Pulmonary artery endothelial cell (primary cell): ENCODE measurements around the gene CASZ1. TPM values are rescaled to one million over a fixed set of nuclear protein-coding genes. Genes with fewer than 3 reads are reported as not detected.

Experiments used
- DNase-seq: peaks from one replicate; pipeline ENCODE4 v3.0.0-alpha.2; 2011; ENCODE audit warnings: low read depth, low spot score
- total RNA-seq: library from RNA; depleted of rRNA; stranded (reverse); fragments of >200 nt; gene quantifications from 2 replicates; pipeline ENCODE4 v1.2.3, GENCODE V29; 2014

The CASZ1 gene
- total RNA-seq, 1 donor from 2014 or later = 0.99 TPM

DNA sequence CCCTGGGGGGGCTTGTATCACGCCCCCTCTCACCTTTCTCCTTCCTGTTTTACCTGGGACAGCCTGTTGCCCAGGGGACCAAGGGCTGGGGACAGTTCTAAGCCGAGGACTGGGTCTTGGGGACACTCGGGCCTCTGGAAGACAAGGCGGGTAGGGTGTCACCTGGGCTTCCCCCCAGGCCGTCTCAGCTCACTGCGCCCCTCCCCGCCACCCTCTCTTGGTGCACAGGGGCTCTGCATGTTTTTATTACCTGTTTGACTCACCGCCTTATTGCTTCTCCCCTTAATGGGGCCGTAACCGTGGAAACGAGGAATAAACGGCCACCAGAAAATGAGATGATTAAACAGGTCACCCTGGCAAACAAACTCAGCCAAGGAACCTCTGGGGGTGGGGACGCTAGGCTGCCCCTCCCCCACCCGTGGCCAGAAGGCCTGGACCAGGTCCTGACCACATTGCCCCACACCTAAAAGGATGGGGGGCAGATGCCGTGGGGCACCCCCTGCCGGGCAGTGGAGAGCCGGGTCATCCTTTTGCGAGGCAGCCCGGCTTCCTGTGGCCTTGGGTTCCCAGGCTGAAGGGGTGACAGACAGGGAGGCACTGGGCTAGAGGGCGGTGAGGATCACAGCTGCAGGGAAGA lies 109.9 kb downstream of the CASZ1 start:
- DNase-seq = no peak

GRCh38 chr1:10685808-10686403 lies 110.5 kb downstream of the CASZ1 start:
- DNase-seq = no peak

GRCh38 chr1:10685196-10685807 lies 111.1 kb downstream of the CASZ1 start:
- no peak for DNase-seq

DNA sequence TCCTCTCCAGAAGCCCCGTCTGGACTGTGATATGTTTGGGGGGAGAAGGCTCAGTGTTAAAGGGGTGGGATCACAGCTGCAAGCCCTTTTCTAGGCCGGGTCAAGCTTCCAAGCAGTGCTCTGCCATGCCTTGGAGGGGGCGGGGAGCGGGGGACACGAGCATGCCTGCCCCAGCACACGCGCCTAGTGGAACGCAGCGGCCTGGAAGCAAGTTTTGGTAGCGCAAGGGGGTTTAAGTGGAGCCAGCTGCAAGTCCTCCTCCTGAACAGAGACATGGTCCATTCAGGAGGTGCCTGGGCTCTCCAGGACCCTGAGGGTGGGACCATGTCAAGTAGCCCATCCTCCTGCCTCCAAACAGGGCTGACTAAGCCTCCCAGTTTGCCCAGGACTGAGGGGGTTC lies 112.2 kb downstream of the CASZ1 start:
- DNase-seq = no peak

DNA sequence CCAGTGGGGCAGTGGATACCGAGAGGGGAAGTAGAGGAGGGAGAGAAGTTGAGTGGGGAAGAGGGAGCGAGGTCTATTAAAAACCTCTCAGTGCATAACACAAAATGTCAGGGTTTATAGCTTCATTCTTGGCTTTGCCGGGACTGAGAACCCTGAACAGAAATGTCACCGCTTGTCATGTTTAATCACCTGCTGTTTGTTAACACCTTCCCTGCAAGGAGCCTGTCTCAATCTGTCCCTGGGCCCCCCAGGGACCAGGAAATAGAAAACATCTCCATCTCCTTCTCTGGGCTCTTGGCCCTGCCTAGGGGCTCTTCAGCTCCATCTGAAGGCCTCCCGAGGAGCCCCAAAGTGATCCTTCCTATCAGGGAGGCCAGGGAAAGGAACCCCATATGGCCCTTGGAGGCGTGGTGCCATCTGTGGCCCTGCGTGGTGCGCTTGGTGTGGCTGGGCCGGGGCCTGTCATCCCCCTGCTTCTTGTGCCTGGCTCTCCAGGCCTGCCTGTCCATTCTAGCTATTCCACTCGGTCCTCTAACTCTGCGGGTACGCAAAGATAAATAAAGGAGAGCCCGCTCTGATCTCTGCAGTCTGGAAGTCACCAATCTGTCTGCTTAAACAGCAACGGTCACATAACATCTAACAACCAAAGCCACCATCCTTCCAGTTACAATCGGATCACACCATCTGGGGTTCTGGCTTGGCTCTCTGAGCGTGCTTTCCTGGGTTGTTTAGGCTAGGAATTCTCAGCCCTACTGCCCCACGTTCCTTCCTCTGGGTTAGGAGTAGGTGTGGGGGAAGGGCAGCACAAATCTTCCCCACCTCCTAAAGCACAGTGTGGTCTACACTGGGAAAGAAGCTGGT lies 113.8 kb downstream of the CASZ1 start:
- no peak for DNase-seq

GRCh38 chr1:10682108-10682445 lies 114.4 kb downstream of the CASZ1 start:
- no peak for DNase-seq

DNA sequence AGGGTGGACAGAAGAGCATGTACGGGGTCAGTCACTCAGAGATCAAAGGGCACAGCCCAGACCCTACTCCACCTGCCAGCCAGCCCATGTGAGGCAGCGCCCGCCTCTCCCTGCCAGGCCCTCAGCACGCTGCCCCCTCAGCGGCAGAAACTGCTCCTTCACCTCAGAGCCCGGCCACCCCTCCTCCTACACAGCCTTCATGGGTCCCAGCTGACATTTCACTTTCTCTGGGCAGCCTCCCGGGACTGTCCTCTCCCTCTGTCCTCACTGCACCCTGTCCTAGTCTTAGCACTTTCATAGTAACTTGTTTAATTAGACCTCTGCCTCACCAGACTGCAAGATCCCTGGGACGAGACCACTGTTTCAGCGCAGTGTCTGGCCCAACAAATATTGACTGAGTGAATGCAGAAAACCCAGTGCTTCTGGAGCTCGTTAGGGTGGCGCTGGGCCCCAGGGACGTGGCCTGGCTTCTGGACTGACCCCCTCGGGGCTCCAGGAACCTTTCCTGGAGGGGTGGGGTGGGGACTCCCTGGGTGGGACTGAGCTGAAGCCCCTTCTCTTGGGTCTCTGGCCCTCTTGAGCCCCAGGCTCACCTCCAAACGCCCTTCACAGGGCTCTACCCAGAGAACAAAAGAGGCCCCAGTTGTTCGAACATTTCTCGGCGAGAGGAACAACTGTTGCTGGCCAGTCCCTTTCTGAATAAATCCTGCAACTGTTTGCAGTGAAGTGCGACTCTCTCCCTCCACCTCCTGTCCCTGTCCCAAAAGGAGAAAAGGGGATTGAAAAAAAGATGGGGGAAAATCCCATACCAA lies 114.9 kb downstream of the CASZ1 start:
- DNase-seq = no peak

DNA sequence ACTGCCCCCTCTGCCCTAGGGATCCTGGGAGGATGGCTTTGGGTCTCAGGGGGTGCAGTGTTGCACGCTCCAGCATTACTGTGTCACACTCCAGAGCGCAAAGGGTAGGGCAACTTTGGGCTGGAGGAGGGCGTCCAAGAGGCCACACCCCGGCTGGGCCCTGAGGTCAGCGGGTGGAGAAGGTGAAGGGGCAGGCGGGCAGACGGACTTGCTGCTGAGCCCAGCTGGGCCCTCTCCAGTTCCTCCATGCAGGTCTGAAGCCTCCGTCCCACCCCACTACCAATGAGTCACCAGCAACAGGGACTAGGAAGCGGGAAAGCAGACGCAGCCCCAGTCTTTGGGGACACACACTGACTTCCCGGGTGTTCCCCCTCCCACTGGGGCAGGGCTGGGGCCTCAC lies 116.0 kb downstream of the CASZ1 start:
- DNase-seq = no peak

GRCh38 chr1:10679496-10680220 lies 116.8 kb downstream of the CASZ1 start:
- peak; percentile 26 for DNase-seq

DNA sequence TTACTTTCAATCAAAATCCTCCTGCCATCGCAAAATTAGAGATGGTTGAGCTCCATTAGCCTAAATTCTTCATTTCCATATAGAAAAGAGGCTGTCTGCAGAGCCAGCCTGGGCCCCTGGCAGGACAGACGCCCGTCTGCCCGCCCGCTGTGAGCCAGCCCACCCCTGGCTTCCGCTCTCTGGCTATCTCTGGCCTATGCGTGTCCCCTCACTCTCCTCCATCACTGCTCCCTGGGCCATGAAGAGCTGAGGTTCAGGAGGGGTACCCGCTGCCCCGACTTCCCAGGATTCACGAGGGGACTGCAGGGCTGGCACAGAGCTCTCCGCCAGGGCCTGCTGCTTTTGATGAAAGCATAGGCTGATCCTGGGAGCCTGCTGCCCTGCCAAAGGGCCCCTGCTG lies 117.6 kb downstream of the CASZ1 start:
- DNase-seq = no peak

DNA sequence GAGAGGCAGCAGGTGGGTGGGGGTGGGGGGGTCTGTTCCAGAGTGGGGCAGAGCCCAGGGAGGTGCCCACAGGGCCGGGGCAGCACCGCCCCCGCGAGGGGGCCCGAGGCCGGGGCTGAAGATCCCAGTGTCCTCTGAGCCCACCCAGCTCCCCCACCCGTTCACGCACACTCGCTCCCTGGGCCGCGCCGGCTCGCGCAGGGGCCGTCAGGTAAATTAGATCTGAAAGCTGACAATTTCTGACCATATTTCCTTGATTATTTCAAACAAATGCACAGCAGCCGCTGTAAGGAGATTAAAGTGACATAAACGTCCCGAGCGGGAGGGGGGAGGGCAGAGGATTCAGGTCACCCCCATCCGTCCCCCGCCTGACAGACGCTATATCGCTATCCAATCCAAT lies 118.0 kb downstream of the CASZ1 start:
- no peak for DNase-seq

- DNase-seq = no peak
Observed at GRCh38 chr1:10677491-10678391, 118.7 kb downstream of the CASZ1 start.

DNA sequence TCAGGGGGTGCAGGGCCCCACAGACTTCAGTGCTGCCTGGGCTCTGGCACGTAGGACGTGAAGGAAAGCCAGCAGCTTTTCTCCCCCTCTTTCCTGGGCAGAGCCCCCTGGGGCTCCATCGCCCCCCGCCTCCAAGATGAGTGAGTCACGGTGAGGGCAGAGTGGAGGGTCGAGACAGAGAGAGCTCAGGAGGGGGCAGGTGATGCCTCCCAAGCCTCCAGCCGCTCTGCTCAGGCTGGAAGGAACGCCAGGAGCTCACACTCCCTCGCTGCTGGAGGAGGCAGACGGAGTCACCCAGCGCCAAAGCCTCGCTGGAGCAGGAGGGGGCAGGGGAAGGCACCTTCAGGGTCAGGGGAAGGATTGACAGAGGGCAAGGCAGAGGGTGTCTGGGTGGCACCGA lies 119.5 kb downstream of the CASZ1 start:
- DNase-seq = no peak

GRCh38 chr1:10675813-10676212 lies 120.6 kb downstream of the CASZ1 start:
- no peak for DNase-seq

- DNase-seq = no peak
Observed at GRCh38 chr1:10674700-10675609, 121.5 kb downstream of the CASZ1 start.

DNA sequence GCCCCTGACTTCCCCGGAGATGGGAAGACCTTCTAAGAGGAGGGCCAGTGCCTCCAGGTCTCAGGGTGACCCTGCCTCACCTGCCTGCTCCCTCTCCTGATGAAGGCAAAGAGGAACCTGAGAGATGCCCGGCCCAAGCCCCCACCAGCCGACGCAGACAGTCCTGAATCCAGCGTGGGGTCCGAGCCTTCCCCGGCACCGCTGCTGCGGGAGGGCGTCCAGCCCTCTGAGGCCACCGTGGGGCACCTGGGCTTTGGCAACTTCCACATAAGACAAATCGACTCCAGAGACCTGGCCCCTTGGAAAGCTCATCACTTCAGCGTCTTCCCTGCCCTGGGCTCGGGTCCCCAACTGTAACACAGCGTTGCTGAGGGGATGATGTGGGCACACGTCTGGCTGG lies 122.2 kb downstream of the CASZ1 start:
- DNase-seq = no peak

GRCh38 chr1:10673109-10673711 lies 123.2 kb downstream of the CASZ1 start:
- no peak for DNase-seq

GRCh38 chr1:10672343-10673050 lies 123.9 kb downstream of the CASZ1 start:
- DNase-seq = no peak
